Gastroesophageal sphincter (tissue), 3 donors: ENCODE measurements around the gene HLA-DMB.

Source experiments
- POLR2A ChIP-seq, 2 donors: fragments of 450-650 bp; IDR thresholded peaks; one replicate each; pipeline ENCODE4 v1.6.1; 2017; ENCODE audit warnings: antibody characterized with exemption in 2 of 2, mild to moderate bottlenecking in 2 of 2, moderate library complexity in 1 of 2
- POLR2AphosphoS5 ChIP-seq: sonication (generic); formaldehyde crosslinking; IDR thresholded peaks from one replicate; pipeline ENCODE4 v1.6.1; 2017; ENCODE audit warnings: antibody characterized with exemption
- TF ChIP-seq, protein P1 (sequence below), 4 experiments: fragments of 200-600 bp in 2 of 4; fragments of 450-650 bp in 2 of 4; sonication (generic) in 1 of 4; IDR thresholded peaks; one replicate each; pipeline ENCODE4 v1.5.1; 2017 to 2019; ENCODE audit warnings: antibody characterized with exemption in 4 of 4, mild to moderate bottlenecking in 2 of 4, moderate library complexity in 2 of 4

GRCh38 chr6:32954986-32955802 is 14.4 kb upstream of the HLA-DMB start:
- TF ChIP-seq, protein P1, sequence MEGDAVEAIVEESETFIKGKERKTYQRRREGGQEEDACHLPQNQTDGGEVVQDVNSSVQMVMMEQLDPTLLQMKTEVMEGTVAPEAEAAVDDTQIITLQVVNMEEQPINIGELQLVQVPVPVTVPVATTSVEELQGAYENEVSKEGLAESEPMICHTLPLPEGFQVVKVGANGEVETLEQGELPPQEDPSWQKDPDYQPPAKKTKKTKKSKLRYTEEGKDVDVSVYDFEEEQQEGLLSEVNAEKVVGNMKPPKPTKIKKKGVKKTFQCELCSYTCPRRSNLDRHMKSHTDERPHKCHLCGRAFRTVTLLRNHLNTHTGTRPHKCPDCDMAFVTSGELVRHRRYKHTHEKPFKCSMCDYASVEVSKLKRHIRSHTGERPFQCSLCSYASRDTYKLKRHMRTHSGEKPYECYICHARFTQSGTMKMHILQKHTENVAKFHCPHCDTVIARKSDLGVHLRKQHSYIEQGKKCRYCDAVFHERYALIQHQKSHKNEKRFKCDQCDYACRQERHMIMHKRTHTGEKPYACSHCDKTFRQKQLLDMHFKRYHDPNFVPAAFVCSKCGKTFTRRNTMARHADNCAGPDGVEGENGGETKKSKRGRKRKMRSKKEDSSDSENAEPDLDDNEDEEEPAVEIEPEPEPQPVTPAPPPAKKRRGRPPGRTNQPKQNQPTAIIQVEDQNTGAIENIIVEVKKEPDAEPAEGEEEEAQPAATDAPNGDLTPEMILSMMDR (IDR thresholded peaks at IDR 0.05): no peak
- TF ChIP-seq POLR2AphosphoS5 (no peak), POLR2A (IDR thresholded peaks at IDR 0.05) (no peak)
